C4-2B (cell line): ENCODE data around the gene ZDHHC14.

Experiments used
- CTCF ChIP-seq: fragments of 450-650 bp; conservative IDR thresholded peaks from 2 replicates; pipeline ENCODE4 v1.5.1; 2017; ENCODE audit warnings: mild to moderate bottlenecking
- ZFX ChIP-seq: fragments of 450-650 bp; IDR thresholded peaks from 2 replicates; pipeline ENCODE4 v1.6.1; 2017

GRCh38 chr6:157587127-157587926, 206.3 kb downstream of the ZDHHC14 start:
- TF ChIP-seq CTCF (no peak), ZFX (no peak)
